Measurements from ENCODE around the gene ZMYND8.

GRCh38 chr20:47220161-47220582 is 136.3 kb downstream of the ZMYND8 start:
- TF ChIP-seq, protein P1, sequence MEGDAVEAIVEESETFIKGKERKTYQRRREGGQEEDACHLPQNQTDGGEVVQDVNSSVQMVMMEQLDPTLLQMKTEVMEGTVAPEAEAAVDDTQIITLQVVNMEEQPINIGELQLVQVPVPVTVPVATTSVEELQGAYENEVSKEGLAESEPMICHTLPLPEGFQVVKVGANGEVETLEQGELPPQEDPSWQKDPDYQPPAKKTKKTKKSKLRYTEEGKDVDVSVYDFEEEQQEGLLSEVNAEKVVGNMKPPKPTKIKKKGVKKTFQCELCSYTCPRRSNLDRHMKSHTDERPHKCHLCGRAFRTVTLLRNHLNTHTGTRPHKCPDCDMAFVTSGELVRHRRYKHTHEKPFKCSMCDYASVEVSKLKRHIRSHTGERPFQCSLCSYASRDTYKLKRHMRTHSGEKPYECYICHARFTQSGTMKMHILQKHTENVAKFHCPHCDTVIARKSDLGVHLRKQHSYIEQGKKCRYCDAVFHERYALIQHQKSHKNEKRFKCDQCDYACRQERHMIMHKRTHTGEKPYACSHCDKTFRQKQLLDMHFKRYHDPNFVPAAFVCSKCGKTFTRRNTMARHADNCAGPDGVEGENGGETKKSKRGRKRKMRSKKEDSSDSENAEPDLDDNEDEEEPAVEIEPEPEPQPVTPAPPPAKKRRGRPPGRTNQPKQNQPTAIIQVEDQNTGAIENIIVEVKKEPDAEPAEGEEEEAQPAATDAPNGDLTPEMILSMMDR (IDR thresholded peaks at IDR 0.05), result peak in 2 of 6 experiments; percentile 23 to 43
- no peak for TF ChIP-seq POLR2A (IDR thresholded peaks at IDR 0.05)

Data from thyroid gland (tissue), 4 donors.